PC-9 (cell line): ENCODE results near the gene CPXM1. TPM values are rescaled to one million over a fixed set of nuclear protein-coding genes. Genes with fewer than 3 reads are reported as not detected.

Experiments used
- BruUV-seq: library from RNA; stranded (reverse); fragments of 400-500 nt; replicated peaks from 2 replicates; lab custom pipeline; 2021; lab: Mats Ljungman, UMichigan
- CTCF ChIA-PET: fragments of 300-600 bp; sonication (Branson Sonifier 250); formaldehyde crosslinking; loops from one replicate; lab custom pipeline; 2022; ENCODE audit warnings: antibody characterized with exemption; lab: Charles Lee
- POLR2A ChIA-PET: fragments of 300-600 bp; sonication (Branson Sonifier 250); formaldehyde crosslinking; loops from one replicate; lab custom pipeline; 2022; ENCODE audit warnings: antibody characterized with exemption; ENCODE audit not compliant: unreplicated experiment; lab: Charles Lee
- DNase-seq, 2 experiments: peaks; one replicate each; pipeline versions ENCODE4 v3.0.0 to v3.0.0-alpha.2; 2015 to 2022; ENCODE audit warnings: mixed read lengths in 1 of 2
- H2AFZ ChIP-seq: fragments of 200-600 bp; sonication (generic); 2 replicates; pipeline ENCODE4 v1.8.1; 2017; ENCODE audit warnings: antibody characterized with exemption
- H3F3A ChIP-seq: fragments of 200-600 bp; sonication (generic); 2 replicates; pipeline ENCODE4 v1.8.1; 2017; ENCODE audit warnings: antibody characterized with exemption, mild to moderate bottlenecking, low read depth; ENCODE audit not compliant: insufficient read depth
- H3K27ac ChIP-seq: fragments of 200-600 bp; sonication (generic); 2 replicates; pipeline ENCODE4 v1.6.1; 2016; ENCODE audit warnings: mixed run types
- H3K27me3 ChIP-seq: fragments of 200-600 bp; sonication (generic); 2 replicates; pipeline ENCODE4 v1.6.1; 2016; ENCODE audit warnings: low read depth, mixed run types; ENCODE audit not compliant: insufficient read depth
- H3K36me3 ChIP-seq: fragments of 200-600 bp; sonication (generic); 2 replicates; pipeline ENCODE4 v1.6.1; 2016; ENCODE audit warnings: low read depth, mixed run types
- H3K4me1 ChIP-seq: fragments of 200-600 bp; sonication (generic); replicated peaks from 2 replicates; pipeline ENCODE4 v1.6.1; 2016; ENCODE audit warnings: mixed run types; ENCODE audit not compliant: insufficient read depth
- H3K4me2 ChIP-seq: fragments of 200-600 bp; sonication (generic); 2 replicates; pipeline ENCODE4 v1.6.1; 2017; ENCODE audit warnings: mixed run types
- H3K4me3 ChIP-seq: fragments of 200-600 bp; sonication (generic); 2 replicates; pipeline ENCODE4 v1.6.1; 2016; ENCODE audit warnings: mixed run types
- H3K79me2 ChIP-seq: fragments of 200-600 bp; sonication (generic); 2 replicates; pipeline ENCODE4 v1.6.1; 2017; ENCODE audit warnings: low read depth, mixed run types
- H3K9me2 ChIP-seq: fragments of 200-600 bp; sonication (generic); 2 replicates; pipeline ENCODE4 v1.8.1; 2017; ENCODE audit warnings: mild to moderate bottlenecking; ENCODE audit not compliant: insufficient read depth
- H3K9me3 ChIP-seq: fragments of 200-600 bp; sonication (generic); 2 replicates; pipeline ENCODE4 v1.8.1; 2016; ENCODE audit warnings: low read depth; ENCODE audit not compliant: insufficient read depth
- H4K20me1 ChIP-seq: fragments of 200-600 bp; sonication (generic); 2 replicates; pipeline ENCODE4 v1.8.1; 2017; ENCODE audit not compliant: insufficient read depth
- EZH2 ChIP-seq: fragments of 200-600 bp; sonication (generic); IDR thresholded peaks from 2 replicates; pipeline ENCODE4 v1.8.0; 2017; ENCODE audit warnings: antibody characterized with exemption, low read depth
- intact Hi-C: fragments of 100-400 bp; cut with micrococcal nuclease; formaldehyde crosslinking; loops from one replicate; pipeline ENCODE4 v1.10.0; 2022; ENCODE audit not compliant: unreplicated experiment
- total RNA-seq: library from RNA; stranded (reverse); gene quantifications from 2 replicates; pipeline ENCODE4 v1.2.3, GENCODE V29; 2021
- TF ChIP-seq, protein P1 (sequence below): fragments of 200-600 bp; sonication (generic); conservative IDR thresholded peaks from 2 replicates; pipeline ENCODE4 v1.6.1; 2017; ENCODE audit warnings: mixed run types, antibody characterized with exemption, mild to moderate bottlenecking, moderate library complexity

The CPXM1 gene
- total RNA-seq, 1 experiment from 2014 or later: not detected

DNA sequence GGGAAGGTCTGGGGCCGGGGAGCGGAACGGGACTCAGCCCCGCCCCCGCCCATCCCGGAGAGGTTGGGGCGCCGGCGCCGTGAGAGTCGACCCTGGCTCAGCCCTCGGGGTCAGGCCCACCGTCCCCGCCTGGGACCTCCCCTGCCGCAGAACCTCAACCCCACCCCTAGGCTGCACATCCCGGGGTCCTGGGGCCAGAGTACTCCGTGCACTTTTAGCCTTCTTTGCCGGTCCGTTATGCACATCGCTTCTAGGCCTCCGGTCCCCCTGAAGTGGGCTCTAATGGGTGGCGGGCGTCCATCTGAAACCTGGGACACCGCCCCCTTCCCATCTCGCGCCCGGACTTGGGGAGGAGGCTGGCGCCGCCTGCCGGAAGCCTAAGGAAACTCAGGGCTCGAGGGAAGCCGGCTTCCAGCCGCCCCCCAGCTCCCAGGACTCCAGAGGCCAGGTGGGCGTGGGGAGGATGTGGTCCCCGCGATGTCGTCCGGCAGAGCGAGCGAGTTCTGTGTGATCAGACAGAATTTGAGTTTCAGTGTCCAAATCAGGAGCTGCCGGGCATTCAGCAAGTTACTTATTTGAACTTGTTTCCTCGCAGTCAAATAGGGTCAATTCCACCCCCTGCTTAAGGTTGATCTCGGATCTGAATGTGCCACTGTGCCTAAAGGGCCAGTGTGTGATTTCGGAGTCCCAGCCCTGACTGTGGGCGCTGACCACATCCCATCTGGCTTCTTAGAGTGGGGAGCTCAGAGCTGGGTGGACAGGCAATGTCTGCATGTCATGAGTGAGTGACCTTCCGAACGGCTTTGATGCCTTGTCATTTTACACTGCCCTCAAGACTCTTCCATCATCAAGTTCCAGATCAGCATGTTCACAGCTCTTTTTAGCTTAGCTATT is 47.6 kb downstream of the CPXM1 start:
- Histone ChIP-seq H3K27ac (no peak overlapping the region), H3K4me1 (peaks cover 7% of the 10 kb centered on the region), H3K9me2 (no peaks in the 10 kb centered on the region), H3K4me3 (peak overlapping the region; percentile 51; the same call in 1 of the 2 replicates), H3K27me3 (peaks cover 43% of the 10 kb centered on the region), H3K79me2 (no peaks in the 10 kb centered on the region), H3F3A (peaks cover 7% of the 10 kb centered on the region; the same call in 1 of the 2 replicates), H2AFZ (0 out of 2 replicates have a peak overlapping the region, but pooled peaks have one; percentile 73), H3K9me3 (no peaks in the 10 kb centered on the region), H3K4me2 (peak overlapping the region; percentile 83), H4K20me1 (no peaks in the 10 kb centered on the region), H3K36me3 (no peaks in the 10 kb centered on the region)
- DNase-seq: peak in 1 of 2 experiments; percentile 42
- TF ChIP-seq, protein P1, sequence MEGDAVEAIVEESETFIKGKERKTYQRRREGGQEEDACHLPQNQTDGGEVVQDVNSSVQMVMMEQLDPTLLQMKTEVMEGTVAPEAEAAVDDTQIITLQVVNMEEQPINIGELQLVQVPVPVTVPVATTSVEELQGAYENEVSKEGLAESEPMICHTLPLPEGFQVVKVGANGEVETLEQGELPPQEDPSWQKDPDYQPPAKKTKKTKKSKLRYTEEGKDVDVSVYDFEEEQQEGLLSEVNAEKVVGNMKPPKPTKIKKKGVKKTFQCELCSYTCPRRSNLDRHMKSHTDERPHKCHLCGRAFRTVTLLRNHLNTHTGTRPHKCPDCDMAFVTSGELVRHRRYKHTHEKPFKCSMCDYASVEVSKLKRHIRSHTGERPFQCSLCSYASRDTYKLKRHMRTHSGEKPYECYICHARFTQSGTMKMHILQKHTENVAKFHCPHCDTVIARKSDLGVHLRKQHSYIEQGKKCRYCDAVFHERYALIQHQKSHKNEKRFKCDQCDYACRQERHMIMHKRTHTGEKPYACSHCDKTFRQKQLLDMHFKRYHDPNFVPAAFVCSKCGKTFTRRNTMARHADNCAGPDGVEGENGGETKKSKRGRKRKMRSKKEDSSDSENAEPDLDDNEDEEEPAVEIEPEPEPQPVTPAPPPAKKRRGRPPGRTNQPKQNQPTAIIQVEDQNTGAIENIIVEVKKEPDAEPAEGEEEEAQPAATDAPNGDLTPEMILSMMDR: peak; percentile 82
- TF ChIP-seq EZH2: no peak; the same call in 1 of the 2 replicates
- ChIA-PET POLR2A (no interaction called here), CTCF (interaction anchor here (0.6 to 0.8 kb wide), 3 partner anchors 38 to 245 kb away, joined by 3 to 6 read pairs (median 4); no protein-coding TSS in a partner anchor)
- no TSS peak for BruUV-seq
- intact Hi-C loops: loop anchor here (10.0 kb wide), 1 partner anchor 562 kb away; no protein-coding TSS in a partner anchor

DNA sequence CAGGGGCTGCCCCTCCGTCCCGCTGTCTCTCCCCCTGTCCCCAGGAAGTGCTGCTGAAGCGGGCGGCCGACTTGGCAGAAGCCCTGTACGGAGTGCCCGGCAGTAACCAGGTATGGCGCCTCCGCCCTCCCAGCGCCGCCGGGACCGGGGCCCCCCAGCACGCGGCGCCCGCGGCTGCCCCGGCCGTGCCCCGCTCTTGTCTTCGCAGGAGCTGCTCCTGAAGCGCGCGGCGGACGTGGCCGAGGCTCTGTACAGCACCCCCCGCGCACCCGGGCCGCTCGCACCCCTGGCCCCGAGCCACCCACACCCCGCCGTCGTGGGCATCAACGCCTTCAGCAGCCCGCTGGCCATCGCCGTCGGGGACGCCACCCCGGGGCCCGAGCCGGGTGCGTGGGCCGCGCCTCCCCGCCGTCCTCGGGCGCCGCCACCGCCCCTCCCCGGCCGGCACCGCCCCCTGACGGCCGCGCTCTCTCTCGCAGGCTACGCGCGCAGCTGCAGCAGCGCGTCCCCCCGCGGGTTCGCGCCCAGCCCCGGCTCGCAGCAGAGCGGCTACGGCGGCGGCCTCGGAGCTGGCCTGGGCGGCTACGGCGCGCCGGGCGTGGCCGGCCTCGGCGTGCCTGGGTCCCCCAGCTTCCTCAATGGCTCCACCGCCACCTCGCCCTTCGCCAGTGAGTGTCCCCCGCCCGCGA is 48.4 kb downstream of the CPXM1 start:
- ChIA-PET CTCF (interaction anchor here (0.8 kb wide), 1 partner anchor 245 kb away, joined by 6 read pairs; no protein-coding TSS in a partner anchor), POLR2A (no interaction called here)
- peak overlapping the region; percentile 83 for H3K4me2 ChIP-seq
- no peaks in the 10 kb centered on the region for H4K20me1 ChIP-seq
- BruUV-seq: no TSS peak
- TF ChIP-seq EZH2: no peak
- TF ChIP-seq, protein P1: no peak
- H3K36me3 ChIP-seq: no peaks in the 10 kb centered on the region
- H2AFZ ChIP-seq: 0 out of 2 replicates have a peak overlapping the region, but pooled peaks have one; percentile 73
- H3K4me3 ChIP-seq: peak overlapping the region; percentile 51; the same call in 1 of the 2 replicates
- no peak overlapping the region for H3K27ac ChIP-seq
- peaks cover 43% of the 10 kb centered on the region for H3K27me3 ChIP-seq
- H3K9me2 ChIP-seq: no peaks in the 10 kb centered on the region
- DNase-seq: peak in 1 of 2 experiments; percentile 29
- H3K9me3 ChIP-seq: no peaks in the 10 kb centered on the region
- no peaks in the 10 kb centered on the region for H3K79me2 ChIP-seq
- H3F3A ChIP-seq: peaks cover 7% of the 10 kb centered on the region; the same call in 1 of the 2 replicates
- H3K4me1 ChIP-seq: peaks cover 7% of the 10 kb centered on the region
- intact Hi-C loops: loop anchor here (10.0 kb wide), 1 partner anchor 563 kb away; no protein-coding TSS in a partner anchor

DNA sequence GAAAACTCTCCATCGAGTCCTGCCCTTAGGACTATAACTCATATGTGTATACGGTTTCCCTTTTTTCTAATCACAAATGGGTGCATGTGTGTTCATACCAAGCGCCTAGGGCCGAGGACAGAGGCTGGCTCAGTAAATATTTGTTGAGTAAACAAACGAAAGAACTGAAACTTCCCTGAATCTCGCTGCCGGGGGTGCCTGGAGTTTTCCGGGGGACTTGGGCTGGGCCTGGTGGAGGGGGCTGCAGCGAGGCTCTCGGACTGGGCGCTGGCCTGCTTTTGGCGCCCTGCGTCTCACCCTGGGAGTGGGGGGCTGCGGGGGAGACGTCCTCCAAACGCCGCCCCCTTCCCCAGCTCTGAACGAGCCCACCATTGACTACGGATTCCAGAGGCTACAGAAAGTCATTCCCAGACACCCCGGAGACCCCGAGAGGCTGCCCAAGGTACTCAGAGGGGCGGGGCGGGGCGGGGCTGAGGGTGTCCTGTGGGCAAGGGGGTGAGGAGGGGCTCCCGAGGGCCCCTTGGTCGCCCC is 49.0 kb downstream of the CPXM1 start:
- Histone ChIP-seq H3K27me3 (peaks cover 43% of the 10 kb centered on the region), H3K27ac (no peak overlapping the region), H4K20me1 (no peaks in the 10 kb centered on the region), H2AFZ (no peak overlapping the region), H3K4me2 (peak overlapping the region; percentile 83), H3K9me2 (no peaks in the 10 kb centered on the region), H3K4me3 (peak overlapping the region; percentile 51; the same call in 1 of the 2 replicates), H3K79me2 (no peaks in the 10 kb centered on the region), H3F3A (peaks cover 7% of the 10 kb centered on the region; the same call in 1 of the 2 replicates), H3K4me1 (peaks cover 7% of the 10 kb centered on the region), H3K36me3 (no peaks in the 10 kb centered on the region), H3K9me3 (no peaks in the 10 kb centered on the region)
- ChIA-PET POLR2A (no interaction called here), CTCF (no interaction called here)
- no TSS peak for BruUV-seq
- DNase-seq: no peak
- TF ChIP-seq, protein P1: no peak
- no peak for TF ChIP-seq EZH2
- intact Hi-C loops: loop anchor here (10.0 kb wide), 1 partner anchor 563 kb away; no protein-coding TSS in a partner anchor
